Gastroesophageal sphincter (tissue), 4 donors: ENCODE results near the gene GIMAP4. TPM values are rescaled to one million over a fixed set of nuclear protein-coding genes. Genes with fewer than 3 reads are reported as not detected.

Source experiments
- ATAC-seq: fragments of 150-250 bp; one replicate; pipeline ENCODE4 v1.9.1; 2016; ENCODE audit warnings: mild to moderate bottlenecking, moderate library complexity
- H3K27ac ChIP-seq, 4 donors: fragments of 200-600 bp; sonication (generic) in 3 of 4; 1 replicate in 3 of 4; 2 replicates in 1 of 4; pipeline ENCODE4 v1.5.1; 2016 to 2019
- H3K27me3 ChIP-seq: fragments of 200-600 bp; sonication (generic); one replicate; pipeline ENCODE4 v1.5.1; 2019
- H3K36me3 ChIP-seq, 2 donors: fragments of 200-600 bp; sonication (generic); one replicate each; pipeline ENCODE4 v1.5.1; 2019; ENCODE audit warnings: control low read depth in 1 of 2
- H3K4me1 ChIP-seq, 3 donors: fragments of 200-600 bp; sonication (generic); 1 replicate in 2 of 3; 2 replicates in 1 of 3; pipeline ENCODE4 v1.5.1; 2016 to 2019; ENCODE audit warnings: control low read depth in 2 of 3
- H3K4me3 ChIP-seq, 2 donors: fragments of 200-600 bp; sonication (generic); one replicate each; pipeline ENCODE4 v1.5.1; 2019; ENCODE audit warnings: mild to moderate bottlenecking in 1 of 2, moderate library complexity in 1 of 2
- H3K9me3 ChIP-seq, 3 donors: fragments of 200-600 bp; sonication (generic); one replicate each; pipeline ENCODE4 v1.5.1; 2017 to 2019; ENCODE audit warnings: control low read depth in 2 of 3
- CTCF ChIP-seq, 4 experiments: fragments of 200-600 bp in 2 of 4; fragments of 450-650 bp in 2 of 4; sonication (generic) in 1 of 4; IDR thresholded peaks; one replicate each; pipeline ENCODE4 v1.5.1; 2017 to 2019; ENCODE audit warnings: antibody characterized with exemption in 4 of 4, mild to moderate bottlenecking in 2 of 4, moderate library complexity in 2 of 4
- EP300 ChIP-seq: sonication (generic); formaldehyde crosslinking; IDR thresholded peaks from one replicate; pipeline ENCODE4 v1.6.1; 2017; ENCODE audit warnings: antibody characterized with exemption, mild to moderate bottlenecking
- POLR2A ChIP-seq, 2 donors: fragments of 450-650 bp; IDR thresholded peaks; one replicate each; pipeline ENCODE4 v1.6.1; 2017; ENCODE audit warnings: antibody characterized with exemption in 2 of 2, mild to moderate bottlenecking in 2 of 2, moderate library complexity in 1 of 2
- POLR2AphosphoS5 ChIP-seq: sonication (generic); formaldehyde crosslinking; IDR thresholded peaks from one replicate; pipeline ENCODE4 v1.6.1; 2017; ENCODE audit warnings: antibody characterized with exemption
- WGBS, 2 donors: methylation state at CpG; one replicate each; pipeline ENCODE4 v1.1.5; 2018; ENCODE audit warnings: low coverage in 1 of 2; 5-methylcytosine and 5-hydroxymethylcytosine counted together
- total RNA-seq, 4 donors: library from RNA; depleted of rRNA; stranded (reverse); fragments of >200 nt; gene quantifications; one replicate each; pipeline ENCODE4 v1.1.0, GENCODE V29; 2016

GIMAP4 gene
- total RNA-seq, 4 donors from 2014 or later: 6.7 to 42.1 (median 26.1) TPM

GRCh38 chr7:150538259-150538658 is 28.9 kb upstream of the GIMAP4 start:
- Histone ChIP-seq H3K27ac (no peak overlapping the region), H3K27me3 (no peaks in the 10 kb centered on the region), H3K36me3 (no peaks in the 10 kb centered on the region), H3K4me1 (no peaks in the 10 kb centered on the region), H3K9me3 (peaks cover 0 to 66% (median 0%) of the 10 kb centered on the region in 3 donors), H3K4me3 (no peak overlapping the region)
- WGBS, 2 donors: no CpG with 5 or more reads among the region's 2 CpGs
- no peak for TF ChIP-seq EP300
- TF ChIP-seq CTCF (IDR thresholded peaks at IDR 0.05): no peak
- no peak for TF ChIP-seq POLR2AphosphoS5
- TF ChIP-seq POLR2A (IDR thresholded peaks at IDR 0.05): no peak
- no peak for ATAC-seq

- ATAC-seq: no peak
These were observed 14.0 kb upstream of the GIMAP4 start for GRCh38 chr7:150553163-150553562.

GRCh38 chr7:150556521-150557138 is 10.6 kb upstream of the GIMAP4 start:
- ATAC-seq: no peak
- Histone ChIP-seq H3K27me3 (no peaks in the 10 kb centered on the region), H3K36me3 (no peaks in the 10 kb centered on the region), H3K27ac (no peak overlapping the region), H3K9me3 (peaks cover 0 to 20% (median 0%) of the 10 kb centered on the region in 3 donors), H3K4me1 (no peaks in the 10 kb centered on the region), H3K4me3 (no peak overlapping the region)
- 36 to 57% methylated on average over 4 of the region's 4 CpGs for WGBS, 2 donors
- TF ChIP-seq CTCF (IDR thresholded peaks at IDR 0.05) (no peak), POLR2AphosphoS5 (no peak), EP300 (no peak), POLR2A (IDR thresholded peaks at IDR 0.05) (no peak)

More at GRCh38 chr7:150553163-150553562, 14.0 kb upstream of the GIMAP4 start:
- no peaks in the 10 kb centered on the region for H3K36me3 ChIP-seq
- no peak overlapping the region for H3K27ac ChIP-seq
- no peaks in the 10 kb centered on the region for H3K27me3 ChIP-seq
- TF ChIP-seq EP300 (no peak), POLR2A (IDR thresholded peaks at IDR 0.05) (no peak), POLR2AphosphoS5 (no peak), CTCF (IDR thresholded peaks at IDR 0.05) (no peak)
- H3K9me3 ChIP-seq: peaks cover 0 to 9% (median 0%) of the 10 kb centered on the region in 3 donors
- no peaks in the 10 kb centered on the region for H3K4me1 ChIP-seq
- H3K4me3 ChIP-seq: no peak overlapping the region

- 43% methylated on average over 1 of the region's 1 CpG; no CpG with 5 or more reads in 1 of the 2 donors for WGBS, 2 donors
- Histone ChIP-seq H3K4me1 (no peaks in the 10 kb centered on the region), H3K27ac (no peak overlapping the region), H3K4me3 (no peak overlapping the region), H3K9me3 (peaks cover 0 to 20% (median 0%) of the 10 kb centered on the region in 3 donors), H3K27me3 (no peaks in the 10 kb centered on the region), H3K36me3 (no peaks in the 10 kb centered on the region)
- ATAC-seq: no peak
- TF ChIP-seq EP300: no peak
- TF ChIP-seq POLR2A (IDR thresholded peaks at IDR 0.05): no peak
- no peak for TF ChIP-seq CTCF (IDR thresholded peaks at IDR 0.05)
- no peak for TF ChIP-seq POLR2AphosphoS5
These were observed 6.7 kb upstream of the GIMAP4 start for GRCh38 chr7:150560486-150560885.

GRCh38 chr7:150562919-150563318 is 4.3 kb upstream of the GIMAP4 start:
- no peaks in the 10 kb centered on the region for H3K4me1 ChIP-seq
- no peaks in the 10 kb centered on the region for H3K36me3 ChIP-seq
- TF ChIP-seq POLR2A (IDR thresholded peaks at IDR 0.05) (no peak), CTCF (IDR thresholded peaks at IDR 0.05) (no peak), EP300 (no peak), POLR2AphosphoS5 (no peak)
- WGBS, 2 donors: 8 to 38% methylated on average over 2 of the region's 2 CpGs
- no peaks in the 10 kb centered on the region for H3K27me3 ChIP-seq
- H3K27ac ChIP-seq: no peak overlapping the region
- H3K4me3 ChIP-seq: no peak overlapping the region
- no peak for ATAC-seq
- peaks cover 0 to 20% (median 0%) of the 10 kb centered on the region in 3 donors for H3K9me3 ChIP-seq
